HEK293 (cell line): Measurements from ENCODE around the gene ZBTB17.

Source experiments
- GLI4 ChIP-seq: fragments of 450-650 bp; formaldehyde crosslinking; IDR thresholded peaks from 2 replicates; pipeline ENCODE4 v1.5.1; 2016; ENCODE audit warnings: missing biosample characterization, missing genetic modification characterization
- RBAK ChIP-seq: fragments of 450-650 bp; formaldehyde crosslinking; IDR thresholded peaks from 2 replicates; pipeline ENCODE4 v1.5.1; 2016; ENCODE audit warnings: missing biosample characterization, missing genetic modification characterization
- REPIN1 ChIP-seq: fragments of 450-650 bp; formaldehyde crosslinking; IDR thresholded peaks from 2 replicates; pipeline ENCODE4 v1.5.1; 2017; ENCODE audit warnings: missing biosample characterization, missing genetic modification characterization, low read depth
- WT1 ChIP-seq: fragments of 450-650 bp; formaldehyde crosslinking; IDR thresholded peaks from 2 replicates; pipeline ENCODE4 v1.5.1; 2016; ENCODE audit warnings: missing biosample characterization, missing genetic modification characterization
- ZBTB1 ChIP-seq: fragments of 450-650 bp; formaldehyde crosslinking; IDR thresholded peaks from 2 replicates; pipeline ENCODE4 v1.5.1; 2016; ENCODE audit warnings: missing biosample characterization, missing genetic modification characterization
- ZNF121 ChIP-seq: fragments of 450-650 bp; formaldehyde crosslinking; IDR thresholded peaks from 2 replicates; pipeline ENCODE4 v1.5.1; 2016; ENCODE audit warnings: missing biosample characterization, missing genetic modification characterization
- ZNF132 ChIP-seq: fragments of 450-650 bp; formaldehyde crosslinking; IDR thresholded peaks from 2 replicates; pipeline ENCODE4 v1.5.1; 2017; ENCODE audit warnings: missing biosample characterization, missing genetic modification characterization, borderline replicate concordance
- ZNF645 ChIP-seq: fragments of 450-650 bp; formaldehyde crosslinking; IDR thresholded peaks from 2 replicates; pipeline ENCODE4; 2016; ENCODE audit warnings: missing biosample characterization, missing genetic modification characterization
- ZNF677 ChIP-seq: fragments of 450-650 bp; IDR thresholded peaks from 2 replicates; pipeline ENCODE4 v1.5.0; 2018; ENCODE audit warnings: missing biosample characterization, mild to moderate bottlenecking, missing genetic modification characterization, moderate library complexity
- TF ChIP-seq, protein P1 (sequence below): fragments of 450-650 bp; formaldehyde crosslinking; IDR thresholded peaks from 2 replicates; pipeline ENCODE4 v1.5.1; 2016; ENCODE audit warnings: missing biosample characterization, missing genetic modification characterization

DNA sequence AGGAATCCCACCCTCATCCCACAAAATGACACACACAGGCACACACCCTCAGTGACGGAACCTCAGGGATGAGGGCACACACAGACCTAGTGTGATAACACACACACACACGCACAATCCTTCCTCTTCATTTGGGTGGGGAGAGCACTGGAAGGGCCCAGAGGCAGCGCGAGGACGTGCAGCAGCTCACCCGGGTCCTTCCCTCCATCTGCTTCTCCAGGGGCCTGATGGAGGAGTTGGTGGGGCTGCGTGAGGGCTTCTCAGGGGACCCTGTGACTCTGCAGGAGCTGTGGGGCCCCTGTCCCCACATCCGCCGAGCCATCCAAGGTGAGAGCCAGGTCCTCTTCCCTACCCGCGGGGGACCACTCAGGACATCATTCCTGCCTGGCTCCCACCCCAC lies 46.5 kb upstream of the ZBTB17 start:
- TF ChIP-seq ZNF132 (tag by site-specific recombination) (no peak), WT1 (tag by site-specific recombination) (no peak), ZBTB1 (tag by site-specific recombination) (no peak), REPIN1 (no peak), ZNF121 (tag by site-specific recombination) (no peak), GLI4 (tag by site-specific recombination) (no peak), ZNF677 (tag by site-specific recombination) (no peak), RBAK (tag by site-specific recombination) (no peak), ZNF645 (tag by site-specific recombination) (no peak)
- TF ChIP-seq, protein P1, sequence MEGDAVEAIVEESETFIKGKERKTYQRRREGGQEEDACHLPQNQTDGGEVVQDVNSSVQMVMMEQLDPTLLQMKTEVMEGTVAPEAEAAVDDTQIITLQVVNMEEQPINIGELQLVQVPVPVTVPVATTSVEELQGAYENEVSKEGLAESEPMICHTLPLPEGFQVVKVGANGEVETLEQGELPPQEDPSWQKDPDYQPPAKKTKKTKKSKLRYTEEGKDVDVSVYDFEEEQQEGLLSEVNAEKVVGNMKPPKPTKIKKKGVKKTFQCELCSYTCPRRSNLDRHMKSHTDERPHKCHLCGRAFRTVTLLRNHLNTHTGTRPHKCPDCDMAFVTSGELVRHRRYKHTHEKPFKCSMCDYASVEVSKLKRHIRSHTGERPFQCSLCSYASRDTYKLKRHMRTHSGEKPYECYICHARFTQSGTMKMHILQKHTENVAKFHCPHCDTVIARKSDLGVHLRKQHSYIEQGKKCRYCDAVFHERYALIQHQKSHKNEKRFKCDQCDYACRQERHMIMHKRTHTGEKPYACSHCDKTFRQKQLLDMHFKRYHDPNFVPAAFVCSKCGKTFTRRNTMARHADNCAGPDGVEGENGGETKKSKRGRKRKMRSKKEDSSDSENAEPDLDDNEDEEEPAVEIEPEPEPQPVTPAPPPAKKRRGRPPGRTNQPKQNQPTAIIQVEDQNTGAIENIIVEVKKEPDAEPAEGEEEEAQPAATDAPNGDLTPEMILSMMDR (tag by site-specific recombination): no peak
